Peyer's patch (tissue), 4 donors: ENCODE results near the gene IGFBP4. TPM values are rescaled to one million over a fixed set of nuclear protein-coding genes. Genes with fewer than 3 reads are reported as not detected.

Experiments used
- DNase-seq, 3 donors: peaks; one replicate each; pipeline ENCODE4 v3.0.0-alpha.2; 2017 to 2019
- H3K27ac ChIP-seq, 4 donors: fragments of 200-600 bp; sonication (generic); one replicate each; pipeline ENCODE4 v1.5.1; 2016 to 2019
- H3K27me3 ChIP-seq, 2 donors: fragments of 200-600 bp; sonication (generic); one replicate each; pipeline ENCODE4 v1.5.1; 2019
- H3K36me3 ChIP-seq, 3 donors: fragments of 200-600 bp; sonication (generic); one replicate each; pipeline ENCODE4 v1.5.1; 2016 to 2019
- H3K4me1 ChIP-seq, 4 donors: fragments of 200-600 bp; sonication (generic); one replicate each; pipeline ENCODE4 v1.5.1; 2016 to 2019
- H3K4me3 ChIP-seq, 4 donors: fragments of 200-600 bp; sonication (generic); 1 replicate in 3 of 4; 2 replicates in 1 of 4; pipeline ENCODE4 v1.5.1; 2016 to 2019; ENCODE audit warnings: mild to moderate bottlenecking in 1 of 4
- H3K9me3 ChIP-seq, 4 donors: fragments of 200-600 bp; sonication (generic); one replicate each; pipeline ENCODE4 v1.5.1; 2016 to 2019; ENCODE audit warnings: mild to moderate bottlenecking in 1 of 4
- POLR2A ChIP-seq, 2 donors: fragments of 450-650 bp; IDR thresholded peaks; one replicate each; pipeline ENCODE4 v1.5.1; 2017; ENCODE audit warnings: antibody characterized with exemption in 2 of 2, mild to moderate bottlenecking in 2 of 2, moderate library complexity in 2 of 2
- total RNA-seq, 4 donors: library from RNA; depleted of rRNA; stranded (reverse); fragments of >200 nt; gene quantifications; one replicate each; pipeline ENCODE4 v1.1.0, GENCODE V29; 2016
- TF ChIP-seq, protein P1 (sequence below), 6 experiments: fragments of 450-650 bp in 4 of 6; fragments of 200-600 bp in 2 of 6; sonication (generic) in 1 of 6; IDR thresholded peaks; one replicate each; pipeline ENCODE4 v1.5.1; 2017 to 2019; ENCODE audit warnings: antibody characterized with exemption in 6 of 6, mild to moderate bottlenecking in 3 of 6, moderate library complexity in 1 of 6

The IGFBP4 gene
- total RNA-seq, 4 donors from 2014 or later, result 70.6 to 220 (median 133) TPM

DNA sequence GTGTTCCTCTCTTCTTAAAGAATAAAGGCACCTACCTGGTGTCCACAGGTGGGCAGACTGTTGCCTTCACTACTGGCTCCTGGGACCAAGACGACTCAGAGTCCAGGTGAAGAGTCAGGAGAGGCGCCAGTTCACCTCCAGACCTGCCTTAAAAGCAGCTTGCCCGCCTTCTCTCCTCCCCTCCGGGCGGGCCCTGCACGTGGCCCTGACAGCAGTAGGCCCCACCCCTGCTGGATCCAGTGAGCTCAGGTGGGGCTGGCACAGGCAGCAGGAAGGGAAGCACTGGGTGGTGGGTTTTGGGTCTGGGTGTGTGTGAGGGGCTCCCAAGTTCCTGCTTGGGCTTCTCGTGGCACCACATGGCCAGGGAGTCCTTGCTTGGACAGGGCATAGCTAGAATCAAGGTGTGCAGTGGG lies 58.3 kb downstream of the IGFBP4 start, which contains the start of gene TNS4:
TSS of gene TNS4 (minus strand) at position 125 of the 413 bp plus-strand sequence. CDS start 5,198 bp downstream, outside the sequence.
- Histone ChIP-seq H3K4me3 (no peak within 1 kb of the TSS), H3K4me1 (peaks cover 0 to 26% (median 3%) of the 10 kb centered on the region in 4 donors), H3K27me3 (no peaks in the 10 kb centered on the region), H3K27ac (no peak within 1 kb of the TSS), H3K36me3 (no peaks in the 10 kb centered on the region), H3K9me3 (no peaks in the 10 kb centered on the region)
- no peak for TF ChIP-seq POLR2A (IDR thresholded peaks at IDR 0.05)
- TF ChIP-seq, protein P1, sequence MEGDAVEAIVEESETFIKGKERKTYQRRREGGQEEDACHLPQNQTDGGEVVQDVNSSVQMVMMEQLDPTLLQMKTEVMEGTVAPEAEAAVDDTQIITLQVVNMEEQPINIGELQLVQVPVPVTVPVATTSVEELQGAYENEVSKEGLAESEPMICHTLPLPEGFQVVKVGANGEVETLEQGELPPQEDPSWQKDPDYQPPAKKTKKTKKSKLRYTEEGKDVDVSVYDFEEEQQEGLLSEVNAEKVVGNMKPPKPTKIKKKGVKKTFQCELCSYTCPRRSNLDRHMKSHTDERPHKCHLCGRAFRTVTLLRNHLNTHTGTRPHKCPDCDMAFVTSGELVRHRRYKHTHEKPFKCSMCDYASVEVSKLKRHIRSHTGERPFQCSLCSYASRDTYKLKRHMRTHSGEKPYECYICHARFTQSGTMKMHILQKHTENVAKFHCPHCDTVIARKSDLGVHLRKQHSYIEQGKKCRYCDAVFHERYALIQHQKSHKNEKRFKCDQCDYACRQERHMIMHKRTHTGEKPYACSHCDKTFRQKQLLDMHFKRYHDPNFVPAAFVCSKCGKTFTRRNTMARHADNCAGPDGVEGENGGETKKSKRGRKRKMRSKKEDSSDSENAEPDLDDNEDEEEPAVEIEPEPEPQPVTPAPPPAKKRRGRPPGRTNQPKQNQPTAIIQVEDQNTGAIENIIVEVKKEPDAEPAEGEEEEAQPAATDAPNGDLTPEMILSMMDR (IDR thresholded peaks at IDR 0.05), result no peak
- DNase-seq, result peak in 2 of 3 donors; percentile 78 to 80

DNA sequence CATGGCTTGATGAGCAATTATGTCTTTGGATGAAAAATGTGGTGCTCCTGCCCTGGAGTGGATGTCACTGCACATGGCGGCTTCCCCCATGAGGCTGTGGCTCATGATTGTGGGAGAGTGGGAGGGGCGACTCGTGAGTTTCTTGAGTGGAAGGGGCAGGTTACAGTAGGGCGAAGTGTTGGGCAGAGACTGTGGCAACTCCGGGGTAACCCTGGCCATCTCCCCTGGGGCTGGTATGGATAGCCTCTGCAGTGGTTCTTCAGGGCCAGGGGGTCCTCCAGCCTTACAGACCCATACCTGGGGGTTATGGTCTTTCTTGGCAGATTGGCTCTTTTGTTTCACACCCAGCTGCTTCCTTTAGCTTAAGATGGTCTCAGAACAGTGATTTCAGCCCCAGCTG lies 59.5 kb downstream of the IGFBP4 start:
- Histone ChIP-seq H3K4me3 (no peak overlapping the region), H3K36me3 (no peaks in the 10 kb centered on the region), H3K27ac (no peak overlapping the region), H3K9me3 (no peaks in the 10 kb centered on the region), H3K4me1 (peaks cover 0 to 26% (median 3%) of the 10 kb centered on the region in 4 donors), H3K27me3 (no peaks in the 10 kb centered on the region)
- TF ChIP-seq POLR2A (IDR thresholded peaks at IDR 0.05), result no peak
- TF ChIP-seq, protein P1 (IDR thresholded peaks at IDR 0.05), result no peak
- no peak for DNase-seq

DNA sequence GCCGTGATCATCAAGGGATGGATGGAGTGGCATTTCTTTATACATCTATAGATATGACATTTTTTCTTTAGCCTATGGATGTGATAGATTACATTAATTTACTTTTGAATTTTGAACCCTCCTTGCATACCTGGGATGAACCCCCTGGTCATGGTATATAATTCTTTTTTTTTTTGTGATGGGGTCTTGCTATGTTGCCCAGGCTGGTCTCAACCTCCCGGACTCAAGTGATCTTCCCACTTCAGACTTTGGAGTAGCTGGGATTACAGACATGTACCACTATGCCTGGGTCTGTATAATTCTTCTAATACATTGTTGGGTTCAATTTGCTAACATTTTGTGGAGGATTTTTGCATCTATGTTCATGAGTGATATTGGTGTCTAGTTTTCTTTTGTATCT lies 59.9 kb downstream of the IGFBP4 start:
- H3K4me1 ChIP-seq, result peaks cover 0 to 24% (median 3%) of the 10 kb centered on the region in 4 donors
- no peaks in the 10 kb centered on the region for H3K36me3 ChIP-seq
- H3K27me3 ChIP-seq, result no peaks in the 10 kb centered on the region
- no peak for DNase-seq
- H3K4me3 ChIP-seq, result no peak overlapping the region
- H3K9me3 ChIP-seq, result no peaks in the 10 kb centered on the region
- no peak for TF ChIP-seq POLR2A (IDR thresholded peaks at IDR 0.05)
- TF ChIP-seq, protein P1 (IDR thresholded peaks at IDR 0.05), result no peak
- H3K27ac ChIP-seq, result no peak overlapping the region

DNA sequence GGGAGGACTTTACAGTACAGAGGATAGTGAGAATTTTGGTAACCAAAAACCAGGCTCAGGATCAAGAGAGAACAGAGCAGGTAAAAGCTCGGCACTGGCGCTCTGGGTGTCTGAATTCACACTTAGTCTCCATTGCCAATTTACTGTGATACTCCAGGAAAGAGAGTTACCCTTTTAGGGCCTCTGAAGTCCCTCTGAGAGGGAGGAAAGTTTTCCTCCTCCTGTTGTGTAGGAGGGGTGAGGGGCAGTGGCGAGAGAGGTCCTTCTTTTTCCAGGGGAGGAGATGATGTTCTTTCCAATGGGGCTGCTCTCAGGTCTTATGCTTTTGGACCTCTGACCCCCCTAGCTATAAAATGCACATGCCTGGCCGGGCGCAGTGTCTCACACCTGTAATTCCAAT lies 63.5 kb downstream of the IGFBP4 start:
- DNase-seq, result peak in 1 of 3 donors; percentile 2
- Histone ChIP-seq H3K4me1 (no peaks in the 10 kb centered on the region), H3K27ac (no peak overlapping the region), H3K36me3 (no peaks in the 10 kb centered on the region), H3K27me3 (no peaks in the 10 kb centered on the region), H3K9me3 (no peaks in the 10 kb centered on the region), H3K4me3 (no peak overlapping the region)
- TF ChIP-seq, protein P1 (IDR thresholded peaks at IDR 0.05), result no peak
- no peak for TF ChIP-seq POLR2A (IDR thresholded peaks at IDR 0.05)

Other genes starting within 250 kb of the IGFBP4 start
- gene WIPF2, start 224.1 kb upstream of the IGFBP4 start, total RNA-seq, result 10 to 100 TPM; 20.6 to 34.3 (median 26.8) TPM
- 10 to 100 TPM in 1 of 4 donors, 1 to 10 TPM in 3; 2.5 to 21.5 (median 3.4) TPM for gene CDC6, start 155.6 kb upstream of the IGFBP4 start, total RNA-seq
- gene RARA, start 134.3 kb upstream of the IGFBP4 start, total RNA-seq, result 10 to 100 TPM; 46.2 to 93.3 (median 72.1) TPM
- 1 to 10 TPM in 1 of 4 donors, not detected in 3; 1.6 TPM for gene GJD3, start 78.7 kb upstream of the IGFBP4 start, total RNA-seq
- gene TOP2A, start 25.6 kb upstream of the IGFBP4 start, total RNA-seq, result 10 to 100 TPM; 11.8 to 32.2 (median 16.5) TPM
- gene TNS4, start 58.2 kb downstream of the IGFBP4 start, total RNA-seq, result 1 to 10 TPM in 3 of 4 donors, under 1 TPM in 1; 0.54 to 2.5 (median 1.7) TPM
- gene CCR7, start 122.0 kb downstream of the IGFBP4 start, total RNA-seq, result 10 to 100 TPM in 1 of 4 donors, 1 to 10 TPM in 1, not detected in 2; 3.1 to 22.3 TPM
- 100 to 1,000 TPM in 1 of 4 donors, 10 to 100 TPM in 3; 46.7 to 133 (median 71.6) TPM for gene SMARCE1, start 204.4 kb downstream of the IGFBP4 start, total RNA-seq
- gene KRT222, start 221.7 kb downstream of the IGFBP4 start, total RNA-seq, result 1 to 10 TPM in 2 of 4 donors, under 1 TPM in 1, not detected in 1; 0.95 to 1.8 (median 1.6) TPM